ENCODE data around the gene RABAC1.

Gene RABAC1

GRCh38 chr19:41930322-41930722 is 28.8 kb downstream of the RABAC1 start:
- no peak for DNase-seq (ENCODE audit: low read depth)
- TF ChIP-seq CTCF (IDR thresholded peaks at IDR 0.05; ENCODE audit: control insufficient read depth, insufficient read depth, low read depth, low read length, missing control alignments): no peak
- H3K4me3 ChIP-seq (ENCODE audit: control insufficient read depth, low read depth, low read length): no peak overlapping the region

GRCh38 chr19:41929536-41930071 is 29.5 kb downstream of the RABAC1 start:
- H3K4me3 ChIP-seq (ENCODE audit: control insufficient read depth, low read depth, low read length): no peak overlapping the region

GRCh38 chr19:41928754-41929535 is 30.2 kb downstream of the RABAC1 start:
- no peak for DNase-seq (ENCODE audit: low read depth)
- peak overlapping the region; percentile 22 for H3K4me3 ChIP-seq (ENCODE audit: control insufficient read depth, low read depth, low read length)
- TF ChIP-seq CTCF (IDR thresholded peaks at IDR 0.05; ENCODE audit: control insufficient read depth, insufficient read depth, low read depth, low read length, missing control alignments): no peak

More at GRCh38 chr19:41929536-41930071, 29.5 kb downstream of the RABAC1 start:
- TF ChIP-seq CTCF (IDR thresholded peaks at IDR 0.05; ENCODE audit: control insufficient read depth, insufficient read depth, low read depth, low read length, missing control alignments): no peak
- no peak for DNase-seq (ENCODE audit: low read depth)

- peak within 1 kb of the TSS; percentile 22 for H3K4me3 ChIP-seq (ENCODE audit: control insufficient read depth, low read depth, low read length)
- TF ChIP-seq CTCF (IDR thresholded peaks at IDR 0.05; ENCODE audit: control insufficient read depth, insufficient read depth, low read depth, low read length, missing control alignments): no peak
- DNase-seq (ENCODE audit: low read depth): no peak
Measured at GRCh38 chr19:41928221-41928683, 30.9 kb downstream of the RABAC1 start, which contains the start of gene ERFL. Gene ERFL (minus strand): TSS chr19:41928449. CDS start chr19:41912919, 15,530 bp downstream.

GRCh38 chr19:41927497-41928192 is 31.5 kb downstream of the RABAC1 start:
- DNase-seq (ENCODE audit: low read depth): no peak
- peak overlapping the region; percentile 22 for H3K4me3 ChIP-seq (ENCODE audit: control insufficient read depth, low read depth, low read length)
- no peak for TF ChIP-seq CTCF (IDR thresholded peaks at IDR 0.05; ENCODE audit: control insufficient read depth, insufficient read depth, low read depth, low read length, missing control alignments)

GRCh38 chr19:41926763-41927496 is 32.2 kb downstream of the RABAC1 start:
- DNase-seq (ENCODE audit: low read depth): no peak
- no peak overlapping the region for H3K4me3 ChIP-seq (ENCODE audit: control insufficient read depth, low read depth, low read length)
- TF ChIP-seq CTCF (IDR thresholded peaks at IDR 0.05; ENCODE audit: control insufficient read depth, insufficient read depth, low read depth, low read length, missing control alignments): no peak
